SIG-M5 treated with dmso at 0.1 percent for 504 hours (cell line): Measurements from ENCODE around the gene RPH3AL.

Experiments
- DNase-seq: peaks from one replicate; lab custom pipeline; 2025; ENCODE audit not compliant: unreplicated experiment; lab: John Stamatoyannopoulos, UW

RPH3AL gene

DNA sequence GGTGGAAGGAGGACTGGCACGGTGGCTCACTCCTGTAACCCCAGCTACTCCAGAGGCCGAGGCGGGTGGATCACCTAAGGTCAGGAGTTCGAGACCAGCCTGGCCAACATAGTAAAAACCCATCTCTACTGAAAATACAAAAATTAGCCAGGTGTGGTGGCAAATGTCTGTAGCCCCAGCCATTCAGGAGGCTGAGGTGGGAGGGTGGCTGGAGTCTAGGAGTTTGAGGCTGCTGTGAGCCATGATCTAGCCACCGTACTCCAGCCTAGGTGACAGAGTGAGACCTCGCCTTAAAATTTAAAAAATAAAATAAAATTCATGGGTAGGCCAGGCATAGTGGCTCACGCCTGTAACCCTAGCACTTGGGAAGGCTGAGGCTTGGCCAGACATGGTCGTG lies 1.2 kb upstream of the RPH3AL start:
- DNase-seq = no peak

DNA sequence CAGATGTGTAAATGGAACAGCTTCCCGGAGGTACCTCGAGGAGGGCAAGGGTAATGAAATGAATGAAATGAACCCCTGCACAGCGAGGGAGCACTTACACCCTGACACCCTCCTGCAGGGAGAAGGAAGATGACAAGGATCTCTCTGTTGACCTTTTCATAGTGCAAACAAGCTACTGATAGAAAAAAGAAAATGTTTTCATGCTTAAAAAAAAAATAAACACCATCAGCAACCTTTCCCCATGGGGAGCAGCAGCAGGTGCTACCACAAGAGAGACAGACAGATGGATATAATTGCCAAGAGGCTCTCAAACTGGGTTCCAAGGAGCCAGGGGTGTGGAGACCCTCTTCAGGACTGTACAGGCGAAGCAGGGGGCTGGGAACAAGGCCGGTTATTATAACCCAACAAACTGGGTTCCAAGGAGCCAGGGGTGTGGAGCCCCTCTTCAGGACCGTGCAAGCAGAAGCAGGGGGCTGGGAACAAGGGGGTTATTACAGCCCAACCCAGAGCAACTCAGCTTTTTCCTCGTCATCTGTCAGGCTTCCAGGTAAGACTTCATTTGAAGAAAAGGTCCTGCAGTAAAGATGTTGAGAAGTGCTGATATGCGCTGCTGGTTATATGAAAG lies 718 bp upstream of the RPH3AL start:
- DNase-seq = no peak

DNA sequence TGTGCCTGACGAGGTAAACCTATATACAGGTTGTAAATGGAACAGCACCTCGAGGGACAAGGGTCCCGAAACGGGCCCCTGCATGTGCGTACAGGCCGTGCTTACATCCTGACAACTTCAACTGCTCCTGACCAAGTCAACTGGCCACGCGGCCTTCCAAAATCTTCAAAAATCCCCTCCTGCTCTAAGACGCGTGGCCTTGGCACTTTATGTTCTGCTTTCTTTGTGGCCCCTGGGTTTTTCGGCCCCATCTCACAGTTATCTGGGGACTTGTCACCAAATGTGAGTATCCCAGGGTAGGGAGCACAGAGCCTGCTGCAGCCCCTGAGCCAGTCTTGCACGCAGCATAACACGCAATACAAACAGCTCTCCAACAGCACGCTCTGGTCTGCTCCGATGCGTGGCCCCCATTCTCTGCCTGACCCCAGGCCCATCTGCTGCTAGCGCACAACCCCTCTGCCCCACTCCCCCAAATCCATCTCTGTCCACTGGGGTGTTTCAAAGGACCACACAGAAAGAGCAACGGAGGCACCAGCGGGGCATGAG lies 659 bp downstream of the RPH3AL start:
- no peak for DNase-seq

DNA sequence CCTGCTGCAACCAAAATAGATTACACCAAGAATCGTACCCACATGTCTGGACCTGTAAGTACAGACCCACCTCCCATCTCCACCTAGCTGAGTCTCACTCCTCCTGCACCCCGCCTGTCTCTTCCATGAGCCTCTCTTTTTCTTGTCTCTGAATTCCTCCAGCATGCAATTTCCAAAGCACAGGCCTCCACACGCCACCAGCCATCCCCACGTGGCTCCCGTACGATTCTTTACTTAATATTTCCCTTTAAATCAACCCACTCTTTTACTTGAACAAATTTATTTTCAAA lies 1.2 kb downstream of the RPH3AL start:
- no peak for DNase-seq

DNA sequence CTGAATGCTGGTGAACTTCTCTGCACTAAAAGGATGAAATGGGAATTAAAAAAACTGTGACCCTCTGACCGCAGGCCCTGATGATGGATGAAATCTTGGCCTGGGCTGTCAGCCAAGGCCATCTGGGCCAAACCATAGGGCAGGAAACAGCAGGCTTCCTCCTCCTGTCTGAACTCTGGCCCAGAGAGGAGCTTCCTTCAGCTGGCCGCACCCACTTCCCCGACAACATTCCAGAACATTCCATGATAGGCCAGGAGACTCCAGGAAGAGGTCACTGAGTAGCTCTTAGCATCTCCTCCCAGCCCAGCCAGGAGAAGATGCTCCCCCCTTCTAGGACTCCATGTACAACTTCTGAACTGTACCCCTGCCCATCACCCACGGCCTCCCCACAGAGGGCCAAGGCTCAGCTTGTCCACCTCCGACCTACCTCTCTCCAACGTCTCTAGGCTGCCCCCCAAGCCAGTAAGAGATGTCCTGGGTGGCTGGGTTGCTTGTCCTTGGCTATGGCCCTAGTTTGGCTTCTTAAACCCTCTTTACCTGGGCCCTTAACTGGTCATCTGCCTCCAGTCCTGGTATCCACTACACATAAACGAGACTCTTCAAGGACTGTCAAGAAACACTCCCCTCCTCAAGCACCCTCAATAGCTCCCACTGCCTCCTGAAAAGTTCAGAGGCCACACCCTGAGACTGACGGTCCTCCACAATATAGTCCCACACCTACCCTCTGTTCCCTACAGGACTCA lies 1.7 kb downstream of the RPH3AL start:
- no peak for DNase-seq

DNA sequence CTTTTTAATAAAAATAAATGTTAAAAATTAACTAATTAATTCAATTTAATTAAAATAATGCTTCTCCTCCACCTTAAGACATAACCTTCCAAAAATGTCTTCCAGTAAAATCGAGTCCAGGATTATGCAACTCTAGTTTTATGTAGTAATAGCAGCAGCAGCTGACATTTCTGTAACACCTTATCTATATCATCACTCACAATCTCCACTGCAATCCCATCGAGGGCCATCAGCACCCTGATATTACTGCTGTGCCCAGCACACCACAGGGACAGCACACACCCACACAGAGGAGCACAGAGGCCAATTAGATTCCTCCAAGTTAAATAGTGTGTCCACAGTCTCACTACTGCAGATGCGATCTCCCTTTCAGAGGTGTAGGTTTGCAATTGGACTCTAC lies 2.9 kb downstream of the RPH3AL start:
- DNase-seq = no peak

DNA sequence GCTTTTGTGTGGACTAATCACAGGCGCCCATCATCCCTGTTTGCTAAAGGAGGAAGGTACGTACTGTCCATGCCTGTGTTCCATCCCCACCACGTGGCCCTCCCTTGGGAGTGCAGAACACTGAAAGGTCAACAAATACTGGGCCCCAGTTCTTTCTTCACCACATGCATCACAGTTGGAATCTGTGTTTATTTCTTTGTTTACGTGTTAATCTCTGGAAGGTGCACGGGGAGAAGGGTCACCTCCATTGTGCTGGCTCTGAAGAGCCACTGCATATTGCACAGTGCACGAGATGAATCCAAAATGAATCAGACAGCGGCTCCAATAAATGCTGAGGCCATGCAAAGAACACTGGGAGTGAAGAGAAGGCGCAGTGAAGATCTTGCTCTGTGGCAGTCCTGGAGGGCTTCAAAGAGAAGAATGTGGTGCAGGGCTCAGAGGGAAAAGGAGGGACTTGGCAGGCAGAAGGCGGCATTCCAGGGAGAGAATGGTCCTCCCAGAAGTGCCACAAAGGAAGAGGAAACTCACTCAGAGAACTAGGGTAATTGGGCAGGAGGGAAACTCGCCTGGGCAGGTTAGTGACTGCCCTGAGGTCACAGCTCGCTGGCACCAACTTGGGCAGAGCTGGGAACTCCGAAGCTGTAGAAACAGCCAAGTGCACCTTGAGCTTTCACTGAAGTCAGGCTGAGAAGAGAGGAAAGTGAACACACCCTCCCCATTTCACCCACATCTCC lies 3.7 kb downstream of the RPH3AL start:
- DNase-seq = no peak

DNA sequence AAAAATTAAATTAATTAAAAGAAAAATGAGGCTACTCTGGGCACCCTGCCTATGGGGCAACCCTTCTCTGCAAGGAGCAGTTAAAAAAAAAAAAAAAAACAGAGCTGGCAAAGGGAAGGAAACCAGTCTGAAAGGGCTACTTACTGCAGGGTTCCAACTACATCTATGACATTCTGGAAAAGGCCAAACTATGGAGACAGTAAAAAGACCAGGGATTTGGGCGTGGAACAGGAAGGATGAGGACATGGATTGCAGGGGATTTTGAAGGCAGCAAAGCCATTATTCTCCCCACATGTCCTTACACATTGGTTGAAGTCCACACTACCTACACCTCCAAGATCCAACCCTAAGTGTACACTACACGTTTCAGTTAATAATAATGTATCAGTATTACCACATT lies 4.6 kb downstream of the RPH3AL start:
- no peak for DNase-seq

DNA sequence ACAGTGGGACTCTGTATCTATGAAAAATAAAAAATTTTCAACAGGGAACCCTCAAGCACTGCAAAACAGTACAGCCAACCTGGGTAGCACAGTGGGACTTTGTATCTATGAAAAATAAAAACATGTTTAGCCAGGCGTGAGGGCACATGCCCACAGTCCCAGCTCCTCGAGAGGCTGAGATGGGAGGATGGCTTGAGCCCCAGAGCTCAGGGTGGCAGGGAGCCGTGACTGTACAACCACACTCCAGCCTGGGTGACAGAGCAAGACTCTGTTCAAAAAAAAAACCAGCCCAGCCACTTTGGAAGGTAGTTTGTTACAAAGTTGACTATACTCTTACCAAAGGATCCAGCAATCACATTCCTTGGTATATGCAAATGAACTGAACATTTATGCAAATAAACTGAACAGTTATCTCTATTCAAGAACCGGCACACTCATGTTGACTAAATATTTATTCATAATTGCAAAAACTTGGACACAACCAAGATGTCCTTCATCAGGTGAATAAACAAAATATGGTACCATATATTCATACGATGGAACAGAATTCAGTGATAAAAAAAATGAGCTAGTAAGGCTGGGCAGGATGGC lies 5.2 kb downstream of the RPH3AL start:
- DNase-seq = no peak

DNA sequence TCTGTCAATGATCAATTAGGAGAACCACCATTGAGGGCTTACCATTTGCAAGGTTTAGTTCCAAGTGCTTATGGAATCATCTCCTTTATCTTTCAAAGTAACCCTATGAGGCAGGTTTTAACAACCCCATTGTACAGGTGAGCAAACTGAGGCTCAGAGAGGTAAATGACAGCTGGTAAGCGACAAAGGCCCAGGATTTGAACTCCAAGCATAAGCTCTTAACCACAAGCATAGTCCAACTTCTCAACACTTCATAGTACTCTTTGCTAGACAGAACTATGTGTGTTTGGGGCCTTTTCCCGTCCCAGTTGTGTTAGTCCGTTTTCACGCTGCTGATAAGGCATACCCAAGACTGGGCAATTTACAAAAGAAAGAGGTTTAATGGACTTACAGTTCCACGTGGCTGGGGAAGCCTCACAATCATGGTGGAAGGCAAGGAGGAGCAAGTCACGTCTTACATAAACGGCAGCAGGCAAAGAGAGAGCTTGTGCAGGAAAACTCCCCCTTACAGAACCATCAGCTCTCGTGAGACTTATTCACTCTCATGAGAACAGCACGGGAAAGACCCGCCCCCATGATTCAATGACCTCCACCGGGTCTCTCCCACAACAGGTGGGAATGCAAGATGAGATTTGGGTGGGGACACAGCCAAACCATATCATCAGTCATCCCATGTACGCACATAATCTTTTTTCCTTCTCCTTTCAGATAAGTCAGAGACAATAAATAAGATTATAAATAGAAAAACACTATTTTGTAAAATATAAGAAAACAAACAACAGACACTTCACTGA lies 6.4 kb downstream of the RPH3AL start:
- no peak for DNase-seq

DNA sequence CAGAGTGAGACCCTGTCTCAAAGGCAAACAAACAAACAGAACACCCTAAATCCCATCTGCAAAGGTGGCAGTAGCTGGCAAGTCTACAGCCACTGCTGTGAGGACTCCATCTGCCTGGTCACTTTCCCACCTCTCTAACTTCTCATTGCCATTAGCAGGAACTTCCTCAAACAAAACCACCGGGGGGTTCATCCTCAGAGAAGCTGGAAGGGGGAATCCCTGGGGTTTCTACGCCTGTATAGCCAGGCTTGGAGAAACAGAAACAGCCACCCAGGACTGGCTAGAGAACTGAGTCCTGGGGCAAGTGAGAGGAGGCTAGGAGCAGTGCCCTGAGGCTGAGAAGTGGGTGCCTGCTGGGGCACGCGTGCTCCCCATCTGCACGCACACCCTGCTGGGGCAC lies 7.3 kb downstream of the RPH3AL start:
- DNase-seq = no peak

DNA sequence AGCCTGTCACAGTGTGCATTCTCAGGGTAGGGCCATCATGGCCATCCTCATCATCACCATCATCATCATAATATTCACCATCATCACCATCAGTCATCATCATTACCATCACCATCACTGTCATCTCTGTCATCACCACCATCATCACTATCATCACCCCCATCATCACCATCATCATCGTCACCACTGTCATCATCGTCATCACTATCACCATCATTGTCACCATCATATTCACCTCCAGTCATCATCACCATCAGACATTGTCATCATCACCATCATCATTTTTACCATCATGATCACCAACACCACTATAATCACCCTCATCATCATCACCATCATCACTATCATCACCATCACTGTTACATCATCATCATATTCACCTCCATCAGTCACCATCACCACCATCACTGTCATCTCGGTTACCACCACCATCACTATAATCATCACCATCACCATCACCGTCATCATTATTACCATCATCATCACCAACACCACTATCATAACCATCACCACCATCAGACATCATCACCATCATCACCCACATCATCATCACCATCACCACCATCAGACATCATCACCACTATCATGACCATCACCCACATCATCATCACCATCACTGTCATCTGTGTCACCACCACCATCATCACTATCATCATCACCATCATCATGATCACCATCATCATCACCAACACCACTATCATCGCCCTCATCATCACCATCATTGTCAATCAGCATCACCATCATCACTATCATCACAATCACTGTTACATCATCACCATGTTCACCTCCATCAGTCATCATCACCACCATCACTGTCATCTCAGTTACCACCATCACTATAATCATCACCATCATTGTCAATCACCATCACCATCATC lies 8.5 kb downstream of the RPH3AL start:
- DNase-seq = no peak

DNA sequence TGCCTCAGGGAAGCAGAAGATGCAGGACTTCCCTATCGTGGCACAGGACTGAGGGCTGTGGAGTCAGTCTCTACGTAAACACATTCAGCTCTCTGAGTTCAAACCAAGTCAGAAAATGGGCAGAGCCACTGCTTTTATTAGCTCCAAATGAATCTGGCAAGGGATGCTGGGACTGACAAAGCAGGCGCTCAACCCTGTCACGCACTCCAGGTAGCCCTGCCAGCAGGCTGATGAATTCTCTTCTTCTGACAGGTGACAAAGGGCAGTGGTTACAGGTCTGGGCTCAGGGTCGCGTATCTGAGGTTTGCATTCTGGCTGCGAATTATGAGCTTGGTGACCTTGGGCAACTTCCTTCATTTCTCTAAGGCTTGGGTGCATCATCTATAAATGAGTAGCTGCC lies 9.4 kb downstream of the RPH3AL start:
- DNase-seq = no peak

DNA sequence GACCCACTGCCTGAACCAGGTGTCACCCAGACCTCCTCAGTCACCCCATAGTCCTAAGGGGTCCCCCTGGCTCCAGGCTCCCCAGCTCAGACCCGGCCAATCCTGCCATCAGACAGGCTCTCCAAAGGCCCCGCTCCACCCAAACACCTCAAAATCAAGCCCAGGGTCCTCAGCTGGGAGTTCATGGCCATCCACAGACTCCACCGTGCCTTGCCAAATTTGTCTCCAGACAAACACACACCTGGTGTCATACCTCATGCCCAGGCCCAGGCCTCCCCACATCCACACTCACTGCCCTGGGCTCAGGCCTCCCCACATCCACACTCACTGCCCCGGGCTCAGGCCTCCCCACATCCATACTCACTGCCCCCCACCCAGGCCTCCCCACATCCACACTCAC lies 12.5 kb downstream of the RPH3AL start:
- no peak for DNase-seq

DNA sequence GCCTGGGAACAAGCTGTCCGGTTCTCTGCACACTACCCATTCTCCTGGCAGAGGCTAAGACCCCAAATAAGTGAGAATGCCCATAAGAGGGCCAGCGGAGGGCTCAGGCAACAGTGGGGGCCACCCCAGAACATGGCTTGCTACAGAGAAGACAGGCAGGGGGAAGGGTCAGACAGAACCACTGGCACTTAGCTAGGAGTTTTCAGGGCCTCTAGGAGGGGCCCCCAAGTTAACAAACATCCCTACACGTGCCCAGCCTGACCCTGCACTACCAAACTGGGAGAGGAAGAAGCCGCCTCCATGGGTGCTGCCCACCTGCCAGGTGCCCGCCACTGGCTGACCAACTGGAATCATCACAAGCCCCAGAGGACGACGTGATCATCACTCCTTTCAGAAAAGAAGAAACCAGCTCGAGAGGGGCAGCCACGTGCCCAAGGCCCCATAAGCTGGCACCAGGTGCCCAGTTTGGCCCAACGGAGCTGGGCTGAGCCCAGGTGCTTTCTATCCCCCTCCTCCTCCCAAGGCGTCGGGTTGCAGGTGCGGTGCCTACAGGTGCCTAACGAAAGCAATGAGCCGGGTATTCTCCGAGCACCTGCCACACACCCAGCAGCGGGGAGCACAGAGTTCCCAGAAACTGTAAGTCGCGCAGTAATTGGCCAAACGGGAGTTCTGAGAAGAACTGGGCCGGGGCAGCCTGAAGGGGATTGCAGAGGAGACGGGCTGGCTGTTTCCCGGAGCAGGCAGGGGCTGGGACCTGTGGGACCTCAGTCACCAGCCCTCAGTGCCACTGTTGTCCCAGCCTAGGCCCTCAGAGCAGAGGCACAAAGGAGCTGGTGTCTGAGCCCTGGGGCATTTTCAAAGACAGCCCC lies 13.2 kb downstream of the RPH3AL start:
- no peak for DNase-seq

DNA sequence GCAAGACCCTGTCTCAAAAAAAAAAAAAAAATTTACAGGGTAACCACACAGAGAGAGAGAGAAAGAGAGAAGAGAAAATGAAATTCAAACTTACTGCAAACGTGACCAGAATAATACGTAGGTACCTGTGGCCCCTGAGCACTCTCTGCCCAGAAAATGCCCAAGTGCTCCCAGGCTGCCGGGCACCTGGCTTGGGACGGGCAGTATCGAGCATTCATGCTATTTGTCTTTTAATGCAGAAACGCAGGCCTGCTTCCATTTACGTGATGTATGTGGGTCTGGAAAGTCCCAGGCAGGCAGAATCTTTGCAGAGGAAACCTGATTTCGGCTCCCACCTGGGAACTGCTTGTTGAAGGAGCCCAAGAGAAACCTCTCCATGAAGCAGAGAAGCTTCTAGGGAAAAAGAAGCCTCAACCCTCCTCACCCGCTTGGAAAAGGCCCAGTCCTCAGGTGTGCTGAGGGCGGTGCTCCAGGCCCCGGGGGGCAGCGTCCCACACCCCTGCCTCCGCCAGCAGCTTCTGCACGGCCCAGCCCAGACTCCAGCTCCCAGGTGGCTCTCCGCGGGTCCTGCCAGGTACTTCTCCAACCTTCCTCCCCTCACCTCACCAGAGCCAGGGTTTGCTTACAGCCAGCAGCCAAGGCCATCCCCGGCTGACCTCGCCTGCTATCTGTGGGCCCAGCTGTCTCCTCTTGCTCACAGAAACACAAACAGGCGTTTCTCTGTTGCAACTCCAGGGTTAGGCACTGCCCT lies 14.0 kb downstream of the RPH3AL start:
- DNase-seq = no peak

DNA sequence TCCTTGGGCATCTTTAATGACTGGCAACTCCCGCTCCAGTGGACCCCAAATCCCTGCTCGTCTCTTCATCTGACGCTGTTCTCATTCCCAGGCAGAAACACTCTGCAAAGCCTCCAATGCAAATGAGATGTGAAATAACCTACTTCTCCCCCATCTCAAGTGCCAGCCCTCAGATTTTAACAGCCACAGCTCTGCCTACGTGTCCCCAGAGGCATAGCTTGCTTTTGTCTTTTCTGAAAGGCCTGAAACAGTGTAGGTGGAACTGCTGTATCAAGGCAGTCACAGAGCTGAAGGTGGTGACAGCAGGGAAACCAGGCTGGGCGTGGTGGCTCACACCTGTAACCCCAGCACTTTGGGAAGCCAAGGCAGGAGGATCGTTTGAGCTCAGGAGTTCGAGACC lies 14.7 kb downstream of the RPH3AL start:
- DNase-seq = no peak

DNA sequence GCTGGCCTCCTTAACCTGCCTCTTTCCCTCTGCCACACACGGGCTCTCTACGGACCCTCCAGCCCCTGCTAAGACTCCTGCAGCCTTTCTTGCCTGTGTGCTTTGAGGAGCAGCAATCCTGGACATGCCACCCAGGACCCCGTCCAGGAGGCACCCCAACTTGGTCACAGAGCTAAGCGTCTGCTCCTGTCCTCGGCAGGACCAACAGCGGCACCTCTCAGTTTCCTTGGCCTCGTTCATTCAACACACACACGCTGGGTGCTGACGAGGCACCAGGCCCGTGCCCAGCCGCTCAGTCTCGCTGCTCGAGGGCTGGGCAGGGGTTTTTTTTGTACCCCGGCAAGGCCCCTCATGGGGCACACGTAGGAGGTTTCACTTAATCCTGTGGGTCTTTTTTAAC lies 15.2 kb downstream of the RPH3AL start:
- no peak for DNase-seq
